ENCODE data around the gene RELN. TPM values are rescaled to one million over a fixed set of nuclear protein-coding genes. Genes with fewer than 3 reads are reported as not detected.

Gene RELN
- total and polyA plus RNA-seq, 9 of the 15 experiments (the other 6 are each of a cell fraction or from before 2014, with no cell fraction given) = 12.9 to 43.2 (median 18.1) TPM

DNA sequence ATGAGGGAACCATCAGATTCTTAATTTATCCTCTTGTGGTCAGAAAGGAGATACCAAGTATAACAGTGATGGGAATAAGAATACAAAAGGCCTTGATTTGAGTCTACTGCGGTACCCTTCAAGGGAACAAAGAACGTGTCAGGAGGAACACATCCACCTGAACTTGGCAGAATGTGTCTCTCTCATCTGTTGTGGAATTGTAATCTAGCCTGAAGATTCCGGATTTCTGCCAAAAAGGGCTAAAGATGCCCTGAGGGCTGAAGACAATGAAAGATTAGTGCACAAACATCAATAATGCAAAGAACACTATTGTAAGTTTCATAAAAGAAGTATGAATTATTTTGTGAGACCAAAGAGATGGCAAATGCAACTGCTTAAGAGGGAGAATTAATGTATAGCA is 134.8 kb downstream of the RELN start:
- in situ Hi-C loops (cut with MboI) = no loop called here
- no TSS peak for BruUV-seq (replicated peaks)
- TF ChIP-seq BRD4 (IDR thresholded peaks at IDR 0.05) (no peak), DIDO1 (tag; IDR thresholded peaks at IDR 0.05; ENCODE audit: low read depth) (no peak), HEY1 (CRISPR knock-in tag; IDR thresholded peaks at IDR 0.05; ENCODE audit: borderline replicate concordance) (no peak), ZNF143 (CRISPR knock-in tag; IDR thresholded peaks at IDR 0.05) (no peak), GTF2E2 (tag; IDR thresholded peaks at IDR 0.05) (no peak), JUND (IDR thresholded peaks at IDR 0.05; ENCODE audit: borderline replicate concordance, low read depth, low read length) (no peak), JUND (tag; IDR thresholded peaks at IDR 0.05; ENCODE audit: borderline replicate concordance, low read depth, low read length) (no peak), RBM15 (IDR thresholded peaks at IDR 0.05; ENCODE audit: insufficient read depth, low read length) (no peak), RAD51 (IDR thresholded peaks at IDR 0.05; ENCODE audit: borderline replicate concordance, low read depth) (no peak), ZKSCAN1 (IDR thresholded peaks at IDR 0.05; ENCODE audit: low read depth, low read length) (no peak), ZNF717 (CRISPR knock-in tag; IDR thresholded peaks at IDR 0.05) (no peak), SMARCC2 (IDR thresholded peaks at IDR 0.05; ENCODE audit: low read depth) (no peak)
- TF ChIP-seq, protein P1, sequence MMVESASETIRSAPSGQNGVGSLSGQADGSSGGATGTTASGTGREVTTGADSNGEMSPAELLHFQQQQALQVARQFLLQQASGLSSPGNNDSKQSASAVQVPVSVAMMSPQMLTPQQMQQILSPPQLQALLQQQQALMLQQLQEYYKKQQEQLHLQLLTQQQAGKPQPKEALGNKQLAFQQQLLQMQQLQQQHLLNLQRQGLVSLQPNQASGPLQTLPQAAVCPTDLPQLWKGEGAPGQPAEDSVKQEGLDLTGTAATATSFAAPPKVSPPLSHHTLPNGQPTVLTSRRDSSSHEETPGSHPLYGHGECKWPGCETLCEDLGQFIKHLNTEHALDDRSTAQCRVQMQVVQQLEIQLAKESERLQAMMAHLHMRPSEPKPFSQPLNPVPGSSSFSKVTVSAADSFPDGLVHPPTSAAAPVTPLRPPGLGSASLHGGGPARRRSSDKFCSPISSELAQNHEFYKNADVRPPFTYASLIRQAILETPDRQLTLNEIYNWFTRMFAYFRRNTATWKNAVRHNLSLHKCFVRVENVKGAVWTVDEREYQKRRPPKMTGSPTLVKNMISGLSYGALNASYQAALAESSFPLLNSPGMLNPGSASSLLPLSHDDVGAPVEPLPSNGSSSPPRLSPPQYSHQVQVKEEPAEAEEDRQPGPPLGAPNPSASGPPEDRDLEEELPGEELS (CRISPR knock-in tag; IDR thresholded peaks at IDR 0.05; ENCODE audit: borderline replicate concordance) = no peak
- TF ChIP-seq, protein P2, sequence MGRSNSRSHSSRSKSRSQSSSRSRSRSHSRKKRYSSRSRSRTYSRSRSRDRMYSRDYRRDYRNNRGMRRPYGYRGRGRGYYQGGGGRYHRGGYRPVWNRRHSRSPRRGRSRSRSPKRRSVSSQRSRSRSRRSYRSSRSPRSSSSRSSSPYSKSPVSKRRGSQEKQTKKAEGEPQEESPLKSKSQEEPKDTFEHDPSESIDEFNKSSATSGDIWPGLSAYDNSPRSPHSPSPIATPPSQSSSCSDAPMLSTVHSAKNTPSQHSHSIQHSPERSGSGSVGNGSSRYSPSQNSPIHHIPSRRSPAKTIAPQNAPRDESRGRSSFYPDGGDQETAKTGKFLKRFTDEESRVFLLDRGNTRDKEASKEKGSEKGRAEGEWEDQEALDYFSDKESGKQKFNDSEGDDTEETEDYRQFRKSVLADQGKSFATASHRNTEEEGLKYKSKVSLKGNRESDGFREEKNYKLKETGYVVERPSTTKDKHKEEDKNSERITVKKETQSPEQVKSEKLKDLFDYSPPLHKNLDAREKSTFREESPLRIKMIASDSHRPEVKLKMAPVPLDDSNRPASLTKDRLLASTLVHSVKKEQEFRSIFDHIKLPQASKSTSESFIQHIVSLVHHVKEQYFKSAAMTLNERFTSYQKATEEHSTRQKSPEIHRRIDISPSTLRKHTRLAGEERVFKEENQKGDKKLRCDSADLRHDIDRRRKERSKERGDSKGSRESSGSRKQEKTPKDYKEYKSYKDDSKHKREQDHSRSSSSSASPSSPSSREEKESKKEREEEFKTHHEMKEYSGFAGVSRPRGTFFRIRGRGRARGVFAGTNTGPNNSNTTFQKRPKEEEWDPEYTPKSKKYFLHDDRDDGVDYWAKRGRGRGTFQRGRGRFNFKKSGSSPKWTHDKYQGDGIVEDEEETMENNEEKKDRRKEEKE (IDR thresholded peaks at IDR 0.05; ENCODE audit: borderline replicate concordance in 1 of 2, control insufficient read depth in 1 of 2, low read depth in 2 of 2, low read length in 1 of 2) = no peak
- TF ChIP-seq, protein P3, sequence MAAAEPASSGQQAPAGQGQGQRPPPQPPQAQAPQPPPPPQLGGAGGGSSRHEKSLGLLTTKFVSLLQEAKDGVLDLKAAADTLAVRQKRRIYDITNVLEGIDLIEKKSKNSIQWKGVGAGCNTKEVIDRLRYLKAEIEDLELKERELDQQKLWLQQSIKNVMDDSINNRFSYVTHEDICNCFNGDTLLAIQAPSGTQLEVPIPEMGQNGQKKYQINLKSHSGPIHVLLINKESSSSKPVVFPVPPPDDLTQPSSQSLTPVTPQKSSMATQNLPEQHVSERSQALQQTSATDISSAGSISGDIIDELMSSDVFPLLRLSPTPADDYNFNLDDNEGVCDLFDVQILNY (CRISPR knock-in tag; IDR thresholded peaks at IDR 0.05) = no peak
- TF ChIP-seq, protein P4, sequence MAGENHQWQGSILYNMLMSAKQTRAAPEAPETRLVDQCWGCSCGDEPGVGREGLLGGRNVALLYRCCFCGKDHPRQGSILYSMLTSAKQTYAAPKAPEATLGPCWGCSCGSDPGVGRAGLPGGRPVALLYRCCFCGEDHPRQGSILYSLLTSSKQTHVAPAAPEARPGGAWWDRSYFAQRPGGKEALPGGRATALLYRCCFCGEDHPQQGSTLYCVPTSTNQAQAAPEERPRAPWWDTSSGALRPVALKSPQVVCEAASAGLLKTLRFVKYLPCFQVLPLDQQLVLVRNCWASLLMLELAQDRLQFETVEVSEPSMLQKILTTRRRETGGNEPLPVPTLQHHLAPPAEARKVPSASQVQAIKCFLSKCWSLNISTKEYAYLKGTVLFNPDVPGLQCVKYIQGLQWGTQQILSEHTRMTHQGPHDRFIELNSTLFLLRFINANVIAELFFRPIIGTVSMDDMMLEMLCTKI (IDR thresholded peaks at IDR 0.05; ENCODE audit: partially characterized antibody) = no peak

More for the DNA sequence above, 134.8 kb downstream of the RELN start:
- H3K36me3 ChIP-seq (ENCODE audit: control insufficient read depth, insufficient read depth, low read length) = no peaks in the 10 kb centered on the region
- H4K20me1 ChIP-seq (replicated peaks; ENCODE audit: control insufficient read depth, insufficient read depth, low read length) = no peaks in the 10 kb centered on the region; the same call in 1 of the 2 replicates
- H3K27me3 ChIP-seq (ENCODE audit: control insufficient read depth in 2 of 2, insufficient read depth in 2 of 2, low read length in 2 of 2) = no peaks in the 10 kb centered on the region
- peaks cover 0 to 2% of the 10 kb centered on the region in 2 experiments; a peak in 3 of 5 replicates for H3K4me1 ChIP-seq (replicated peaks in 1 of 2; ENCODE audit: control insufficient read depth in 2 of 2, insufficient read depth in 2 of 2, low read length in 2 of 2)
- H3K9me3 ChIP-seq (replicated peaks; ENCODE audit: control insufficient read depth, insufficient read depth, low read depth, low read length) = no peaks in the 10 kb centered on the region
- H3K9ac ChIP-seq (ENCODE audit: insufficient read depth in 1 of 2, low read depth in 2 of 2, low read length in 2 of 2) = no peak overlapping the region
- FAIRE-seq (no peak), ATAC-seq (no peak), DNase-seq (ENCODE audit: extremely low read depth in 1 of 4, low spot score in 3 of 4) (no peak)
- no peaks in the 10 kb centered on the region for H3K9me1 ChIP-seq (ENCODE audit: control insufficient read depth, insufficient read depth, low read length)
- no peak overlapping the region for H3K4me2 ChIP-seq (ENCODE audit: insufficient read depth, low read length)
- no peaks in the 10 kb centered on the region for H3K79me2 ChIP-seq (ENCODE audit: control insufficient read depth, insufficient read depth, low read length)
- H2AFZ ChIP-seq (ENCODE audit: low read depth, low read length) = no peak overlapping the region
- CTCF ChIA-PET (ENCODE audit: low intra/inter-chr PET ratio) = no interaction called here
- H3K4me3 ChIP-seq = no peak overlapping the region
- POLR2A ChIA-PET = no interaction called here
- WGBS (ENCODE audit: insufficient coverage, low coverage, missing lambda C conversion rate) = 56% methylated on average over 3 of the region's 3 CpGs
- no peak overlapping the region for H3K27ac ChIP-seq (ENCODE audit: extremely low read depth, low read depth, low read length)
- intact Hi-C loops (cut with micrococcal nuclease) = no loop called here
